B cell (primary cell): Measurements from ENCODE around the gene TKTL2. TPM values are rescaled to one million over a fixed set of nuclear protein-coding genes. Genes with fewer than 3 reads are reported as not detected.
A peak's percentile ranks its signal among the peaks of the same experiment; 100 is the strongest.

Experiments used
- ATAC-seq: fragments of 200-7000 bp; cut with Tn5 transposase; one replicate; pipeline ENCODE4 v1.10.0; 2021; ENCODE audit warnings: low read depth, mild to moderate bottlenecking, moderate number of reproducible peaks, moderate library complexity
- CTCF ChIA-PET: fragments of 350-600 bp; sonication (Branson Sonifier 250); formaldehyde crosslinking; loops from one replicate; lab custom pipeline; 2021; ENCODE audit warnings: antibody characterized with exemption, inconsistent platforms; lab: Charles Lee
- POLR2A ChIA-PET: fragments of 350-600 bp; sonication (Branson Sonifier 250); formaldehyde crosslinking; loops from one replicate; lab custom pipeline; 2021; ENCODE audit warnings: antibody characterized with exemption; lab: Charles Lee
- DNase-seq: peaks from one replicate; pipeline ENCODE4 v3.0.0; 2013
- H2AFZ ChIP-seq: 2 replicates; pipeline ENCODE4 v1.6.1; 2012; ENCODE audit warnings: mild to moderate bottlenecking, low read depth, low read length; ENCODE audit not compliant: insufficient read depth, poor library complexity, severe bottlenecking
- H3K27ac ChIP-seq, 2 donors: 1 replicate in 1 of 2; 2 replicates in 1 of 2; pipeline ENCODE4 v1.5.1; 2012 to 2013; ENCODE audit warnings: low read length in 2 of 2, mild to moderate bottlenecking in 2 of 2, moderate library complexity in 1 of 2
- H3K27me3 ChIP-seq, 4 experiments: fragments of 200-600 bp in 1 of 4; sonication (generic) in 1 of 4; replicated peaks in 1 of 4; 1 replicate in 2 of 4; 2 replicates in 2 of 4; pipeline versions ENCODE4 v1.6.1 to v1.7.0; 2013 to 2016; ENCODE audit warnings: low read length in 3 of 4, mild to moderate bottlenecking in 2 of 4, mixed read lengths in 1 of 4, moderate library complexity in 1 of 4; ENCODE audit not compliant: insufficient read depth in 4 of 4, control insufficient read depth in 3 of 4; ENCODE audit errors: control extremely low read depth in 1 of 4
- H3K36me3 ChIP-seq, 2 experiments: replicated peaks in 1 of 2; 1 replicate in 1 of 2; 2 replicates in 1 of 2; pipeline versions ENCODE4 v1.6.1 to v1.7.1; 2013; ENCODE audit warnings: low read length in 1 of 2; ENCODE audit not compliant: insufficient read depth in 2 of 2, control insufficient read depth in 1 of 2; ENCODE audit errors: control extremely low read depth in 1 of 2, extremely low read depth in 1 of 2
- H3K4me1 ChIP-seq, 2 donors: fragments of 200-600 bp in 1 of 2; sonication (generic) in 1 of 2; 1 replicate in 1 of 2; 2 replicates in 1 of 2; pipeline versions ENCODE4 v1.5.1 to v1.6.1; 2013 to 2017; ENCODE audit warnings: low read length in 2 of 2; ENCODE audit not compliant: control insufficient read depth in 2 of 2, insufficient read depth in 2 of 2
- H3K4me2 ChIP-seq: replicated peaks from 2 replicates; pipeline ENCODE3; 2012; ENCODE audit warnings: mild to moderate bottlenecking, low read depth, low read length; ENCODE audit not compliant: poor library complexity, severe bottlenecking
- H3K4me3 ChIP-seq, 5 experiments: fragments of 200-600 bp in 1 of 5; sonication (generic) in 1 of 5; 1 replicate in 3 of 5; 2 replicates in 2 of 5; pipeline versions ENCODE4 v1.5.1 to v1.7.0; 2011 to 2016; ENCODE audit warnings: low read length in 4 of 5, mild to moderate bottlenecking in 4 of 5, low read depth in 2 of 5, control low read depth in 1 of 5, moderate library complexity in 1 of 5; ENCODE audit not compliant: insufficient read depth in 1 of 5; ENCODE audit errors: control extremely low read depth in 1 of 5, extremely low read depth in 1 of 5
- H3K79me2 ChIP-seq: fragments of 200-600 bp; sonication (generic); one replicate; pipeline ENCODE4 v1.6.0; 2016; ENCODE audit warnings: low read length; ENCODE audit not compliant: control insufficient read depth, insufficient read depth
- H3K9ac ChIP-seq: fragments of 200-600 bp; sonication (generic); 2 replicates; pipeline ENCODE4 v1.6.1; 2017; ENCODE audit warnings: mild to moderate bottlenecking, low read length, moderate library complexity
- H3K9me3 ChIP-seq, 3 donors: one replicate each; pipeline versions ENCODE4 v1.6.1 to v1.7.1; 2013; ENCODE audit warnings: low read length in 2 of 3; ENCODE audit not compliant: control insufficient read depth in 2 of 3, insufficient read depth in 1 of 3; ENCODE audit errors: control extremely low read depth in 1 of 3
- H4K20me1 ChIP-seq: 2 replicates; pipeline ENCODE4 v1.6.0; 2012; ENCODE audit warnings: mild to moderate bottlenecking, low read length; ENCODE audit not compliant: insufficient read depth, control insufficient read depth, poor library complexity, severe bottlenecking
- H3K27ac Mint-ChIP-seq: one replicate; pipeline ENCODE4 v1.8.0; 2021; ENCODE audit warnings: mixed read lengths
- H3K27me3 Mint-ChIP-seq: one replicate; pipeline ENCODE4 v1.8.0; 2021; ENCODE audit warnings: mixed read lengths
- H3K4me1 Mint-ChIP-seq: one replicate; pipeline ENCODE4 v1.8.0; 2021; ENCODE audit warnings: mixed read lengths
- H3K4me3 Mint-ChIP-seq: one replicate; pipeline ENCODE4 v1.8.0; 2021; ENCODE audit warnings: mixed read lengths
- H3K9me3 Mint-ChIP-seq: one replicate; pipeline ENCODE4 v1.8.0; 2022; ENCODE audit warnings: mixed read lengths; ENCODE audit not compliant: insufficient read depth
- EZH2 ChIP-seq: IDR thresholded peaks from 2 replicates; pipeline ENCODE4 v1.6.1; 2012; ENCODE audit warnings: borderline replicate concordance, low read depth, mild to moderate bottlenecking, moderate library complexity, low read length; ENCODE audit not compliant: insufficient read depth, poor library complexity, severe bottlenecking
- WGBS: methylation state at CpG from one replicate; pipeline ENCODE4 v1.1.5; 2013; ENCODE audit warnings: missing lambda C conversion rate; ENCODE audit not compliant: insufficient coverage; 5-methylcytosine and 5-hydroxymethylcytosine counted together
- intact Hi-C: fragments of 100-400 bp; cut with micrococcal nuclease; formaldehyde crosslinking; loops from one replicate; pipeline ENCODE4 v1.10.0; 2022
- polyA plus RNA-seq: library from polyadenylated mRNA; depleted of rRNA; stranded (reverse); fragments of >200 nt; gene quantifications from 2 replicates; pipeline ENCODE4 v1.2.3, GENCODE V29; 2012
- total RNA-seq, 2 donors: library from RNA; stranded (reverse); fragments of 120-200 nt in 1 of 2; gene quantifications; 1 replicate in 1 of 2; 2 replicates in 1 of 2; pipeline versions ENCODE4 v1.2.3 to v1.2.4, GENCODE V29; 2013 to 2022
- TF ChIP-seq, protein P1 (sequence below): fragments of 200-600 bp; IDR thresholded peaks from one replicate; pipeline ENCODE4 v1.8.0; 2022; ENCODE audit warnings: antibody characterized with exemption, mild to moderate bottlenecking

The TKTL2 gene
- total and polyA plus RNA-seq, 2 donors (not counting 1 experiment from before 2014, with no cell fraction given) = 0.16 to 0.27 TPM

DNA sequence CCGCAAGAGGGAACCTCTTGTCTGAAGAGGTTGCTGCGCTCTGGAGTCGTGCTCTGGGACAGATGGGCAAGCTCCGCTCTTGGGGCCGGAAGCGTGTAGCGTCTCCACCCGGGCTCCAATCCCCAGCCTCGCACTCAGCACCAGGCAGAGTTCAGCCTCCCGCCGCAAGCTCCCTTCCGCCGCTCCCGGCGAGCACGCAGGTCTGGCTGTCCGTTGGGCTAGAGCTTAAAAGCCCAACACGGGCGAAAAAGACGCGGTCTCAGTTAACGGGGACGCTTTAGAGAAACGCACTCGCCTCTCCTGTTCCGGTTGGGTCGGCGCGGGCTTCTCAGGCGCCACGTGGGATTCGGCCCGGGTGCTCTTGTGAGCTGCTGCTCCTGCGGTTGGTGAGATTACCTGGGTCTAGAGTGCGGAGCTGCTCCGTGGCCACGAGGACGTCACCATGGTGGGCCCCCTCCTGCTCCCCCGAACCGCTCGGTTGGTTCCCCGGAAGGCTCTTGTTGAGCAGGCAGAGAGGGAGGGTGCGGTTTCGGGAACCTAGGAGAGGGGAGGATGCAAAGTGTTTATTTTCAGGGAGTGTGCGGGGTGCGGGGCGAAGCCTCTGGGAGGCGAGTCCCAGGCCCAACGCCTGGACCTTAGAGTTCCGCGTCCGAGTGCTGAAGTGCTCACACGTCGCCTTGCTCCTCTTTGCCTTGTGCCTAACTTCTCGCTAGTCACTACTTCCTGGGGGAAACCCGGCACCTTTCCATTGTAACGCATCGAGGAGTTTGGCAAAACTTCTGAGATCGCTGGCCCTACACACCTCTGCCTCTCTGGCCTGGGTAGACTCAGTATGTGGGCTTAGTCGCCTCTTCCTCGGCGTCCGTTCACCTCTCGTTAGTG is 21.0 kb upstream of the TKTL2 start, which contains the start of gene TMA16:
Gene TMA16, plus strand, starts transcription at position 331 of the 882 bp plus-strand sequence. Its CDS starts 112 bp downstream, at position 443.
- Histone ChIP-seq H3K4me3 (peak within 1 kb of the TSS; percentile 68 to 99 (median 96)), H3K36me3 (peaks cover 0 to 3% of the 10 kb centered on the region in 2 experiments), H3K4me1 (peaks cover 21 to 28% of the 10 kb centered on the region in 2 donors), H3K9ac (peak within 1 kb of the TSS; percentile 78), H3K9me3 (no peaks in the 10 kb centered on the region), H3K27me3 (no peaks in the 10 kb centered on the region), H2AFZ (peak within 1 kb of the TSS; percentile 88), H4K20me1 (no peaks in the 10 kb centered on the region), H3K27ac (peak within 1 kb of the TSS; percentile 80 to 81), H3K4me2 (peak within 1 kb of the TSS; percentile 81), H3K79me2 (peaks cover 54% of the 10 kb centered on the region)
- Mint-ChIP-seq H3K27me3 (no peaks in the 10 kb centered on the region), H3K27ac (peak within 1 kb of the TSS; percentile 100), H3K9me3 (no peaks in the 10 kb centered on the region), H3K4me3 (peak within 1 kb of the TSS; percentile 99), H3K4me1 (peaks cover 42% of the 10 kb centered on the region)
- ChIA-PET POLR2A (interaction anchor here (0.5 to 1.3 kb wide), 12 partner anchors 9 to 329 kb away, joined by 3 to 10 read pairs (median 4); no protein-coding TSS in a partner anchor), CTCF (interaction anchor here (0.6 to 3.4 kb wide), 17 partner anchors 9 to 259 kb away, joined by 3 to 34 read pairs (median 4); no protein-coding TSS in a partner anchor)
- WGBS = under 1% methylated on average over 60 of the region's 64 CpGs
- DNase-seq (peak; percentile 90), ATAC-seq (peak; percentile 67)
- intact Hi-C loops = loop anchor here (1.0 to 5.0 kb wide), 6 partner anchors 9 to 1618 kb away; partner anchors contain the start of genes NAF1 and TMEM192
- no peak for TF ChIP-seq EZH2
- TF ChIP-seq, protein P1, sequence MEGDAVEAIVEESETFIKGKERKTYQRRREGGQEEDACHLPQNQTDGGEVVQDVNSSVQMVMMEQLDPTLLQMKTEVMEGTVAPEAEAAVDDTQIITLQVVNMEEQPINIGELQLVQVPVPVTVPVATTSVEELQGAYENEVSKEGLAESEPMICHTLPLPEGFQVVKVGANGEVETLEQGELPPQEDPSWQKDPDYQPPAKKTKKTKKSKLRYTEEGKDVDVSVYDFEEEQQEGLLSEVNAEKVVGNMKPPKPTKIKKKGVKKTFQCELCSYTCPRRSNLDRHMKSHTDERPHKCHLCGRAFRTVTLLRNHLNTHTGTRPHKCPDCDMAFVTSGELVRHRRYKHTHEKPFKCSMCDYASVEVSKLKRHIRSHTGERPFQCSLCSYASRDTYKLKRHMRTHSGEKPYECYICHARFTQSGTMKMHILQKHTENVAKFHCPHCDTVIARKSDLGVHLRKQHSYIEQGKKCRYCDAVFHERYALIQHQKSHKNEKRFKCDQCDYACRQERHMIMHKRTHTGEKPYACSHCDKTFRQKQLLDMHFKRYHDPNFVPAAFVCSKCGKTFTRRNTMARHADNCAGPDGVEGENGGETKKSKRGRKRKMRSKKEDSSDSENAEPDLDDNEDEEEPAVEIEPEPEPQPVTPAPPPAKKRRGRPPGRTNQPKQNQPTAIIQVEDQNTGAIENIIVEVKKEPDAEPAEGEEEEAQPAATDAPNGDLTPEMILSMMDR = no peak
